ENCODE measurements around the gene SH2D2A. TPM values are rescaled to one million over a fixed set of nuclear protein-coding genes. Genes with fewer than 3 reads are reported as not detected.
"Not testable (repeated sequence)": the region's sequence is repeated elsewhere in the genome, so short reads cannot be mapped to it uniquely, and the experiment has no call there.

The SH2D2A gene
- total RNA-seq, 1 experiment from 2014 or later: 4.9 TPM

- H3K27me3 Mint-ChIP-seq (ENCODE audit: low read depth): no peaks in the 10 kb centered on the region
- no peak overlapping the region for H3K27ac Mint-ChIP-seq
- H3K4me1 Mint-ChIP-seq: peaks cover 4% of the 10 kb centered on the region; the same call in 1 of the 2 replicates
- no peak overlapping the region for H3K4me3 Mint-ChIP-seq
- CTCF ChIA-PET: interaction anchor here (1.2 kb wide), 1 partner anchor 9 kb away, joined by 3 read pairs; the partner anchor contains the start of gene HDGF
- no peak for TF ChIP-seq MYBL2 (CRISPR knock-in tag; IDR thresholded peaks at IDR 0.05)
- no peak for TF ChIP-seq MLX (CRISPR knock-in tag; IDR thresholded peaks at IDR 0.05)
- TF ChIP-seq ZNF121 (CRISPR knock-in tag; IDR thresholded peaks at IDR 0.05): no peak
- TF ChIP-seq, protein P1, sequence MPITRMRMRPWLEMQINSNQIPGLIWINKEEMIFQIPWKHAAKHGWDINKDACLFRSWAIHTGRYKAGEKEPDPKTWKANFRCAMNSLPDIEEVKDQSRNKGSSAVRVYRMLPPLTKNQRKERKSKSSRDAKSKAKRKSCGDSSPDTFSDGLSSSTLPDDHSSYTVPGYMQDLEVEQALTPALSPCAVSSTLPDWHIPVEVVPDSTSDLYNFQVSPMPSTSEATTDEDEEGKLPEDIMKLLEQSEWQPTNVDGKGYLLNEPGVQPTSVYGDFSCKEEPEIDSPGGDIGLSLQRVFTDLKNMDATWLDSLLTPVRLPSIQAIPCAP (CRISPR knock-in tag; IDR thresholded peaks at IDR 0.05): no peak
- TF ChIP-seq AR (CRISPR knock-in tag; IDR thresholded peaks at IDR 0.05): no peak
- TF ChIP-seq ZNF423 (CRISPR knock-in tag; IDR thresholded peaks at IDR 0.05): no peak
- TF ChIP-seq, protein P2, sequence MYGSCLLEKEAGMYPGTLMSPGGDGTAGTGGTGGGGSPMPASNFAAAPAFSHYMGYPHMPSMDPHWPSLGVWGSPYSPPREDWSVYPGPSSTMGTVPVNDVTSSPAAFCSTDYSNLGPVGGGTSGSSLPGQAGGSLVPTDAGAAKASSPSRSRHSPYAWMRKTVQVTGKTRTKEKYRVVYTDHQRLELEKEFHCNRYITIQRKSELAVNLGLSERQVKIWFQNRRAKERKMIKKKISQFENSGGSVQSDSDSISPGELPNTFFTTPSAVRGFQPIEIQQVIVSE (CRISPR knock-in tag; IDR thresholded peaks at IDR 0.05; ENCODE audit: borderline replicate concordance): no peak
- no peak for TF ChIP-seq TCF7 (CRISPR knock-in tag; IDR thresholded peaks at IDR 0.05; ENCODE audit: low read depth)
- TF ChIP-seq CREB1 (CRISPR knock-in tag; IDR thresholded peaks at IDR 0.05): no peak
- no peak for TF ChIP-seq CBFB (CRISPR knock-in tag; IDR thresholded peaks at IDR 0.05; ENCODE audit: low read depth)
- TF ChIP-seq, protein P3, sequence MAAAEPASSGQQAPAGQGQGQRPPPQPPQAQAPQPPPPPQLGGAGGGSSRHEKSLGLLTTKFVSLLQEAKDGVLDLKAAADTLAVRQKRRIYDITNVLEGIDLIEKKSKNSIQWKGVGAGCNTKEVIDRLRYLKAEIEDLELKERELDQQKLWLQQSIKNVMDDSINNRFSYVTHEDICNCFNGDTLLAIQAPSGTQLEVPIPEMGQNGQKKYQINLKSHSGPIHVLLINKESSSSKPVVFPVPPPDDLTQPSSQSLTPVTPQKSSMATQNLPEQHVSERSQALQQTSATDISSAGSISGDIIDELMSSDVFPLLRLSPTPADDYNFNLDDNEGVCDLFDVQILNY (CRISPR knock-in tag; IDR thresholded peaks at IDR 0.05): no peak
- TF ChIP-seq, protein P4, sequence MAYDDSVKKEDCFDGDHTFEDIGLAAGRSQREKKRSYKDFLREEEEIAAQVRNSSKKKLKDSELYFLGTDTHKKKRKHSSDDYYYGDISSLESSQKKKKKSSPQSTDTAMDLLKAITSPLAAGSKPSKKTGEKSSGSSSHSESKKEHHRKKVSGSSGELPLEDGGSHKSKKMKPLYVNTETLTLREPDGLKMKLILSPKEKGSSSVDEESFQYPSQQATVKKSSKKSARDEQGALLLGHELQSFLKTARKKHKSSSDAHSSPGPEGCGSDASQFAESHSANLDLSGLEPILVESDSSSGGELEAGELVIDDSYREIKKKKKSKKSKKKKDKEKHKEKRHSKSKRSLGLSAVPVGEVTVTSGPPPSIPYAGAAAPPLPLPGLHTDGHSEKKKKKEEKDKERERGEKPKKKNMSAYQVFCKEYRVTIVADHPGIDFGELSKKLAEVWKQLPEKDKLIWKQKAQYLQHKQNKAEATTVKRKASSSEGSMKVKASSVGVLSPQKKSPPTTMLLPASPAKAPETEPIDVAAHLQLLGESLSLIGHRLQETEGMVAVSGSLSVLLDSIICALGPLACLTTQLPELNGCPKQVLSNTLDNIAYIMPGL (CRISPR knock-in tag; IDR thresholded peaks at IDR 0.05): no peak
- TF ChIP-seq NR2C2 (CRISPR knock-in tag; IDR thresholded peaks at IDR 0.05): no peak
- no peak for TF ChIP-seq MXD4 (CRISPR knock-in tag; IDR thresholded peaks at IDR 0.05; ENCODE audit: borderline replicate concordance)
- TF ChIP-seq JUN (CRISPR knock-in tag; IDR thresholded peaks at IDR 0.05): no peak
- TF ChIP-seq ZNF219 (CRISPR knock-in tag; IDR thresholded peaks at IDR 0.05; ENCODE audit: borderline replicate concordance): no peak
- no peak for TF ChIP-seq ZNF416 (CRISPR knock-in tag; IDR thresholded peaks at IDR 0.05)
- no peak for TF ChIP-seq SMAD3 (CRISPR knock-in tag; IDR thresholded peaks at IDR 0.05; ENCODE audit: borderline replicate concordance)
- no peaks in the 10 kb centered on the region for H3K36me3 Mint-ChIP-seq
- no peak for DNase-seq (ENCODE audit: low spot score)
- POLR2A ChIA-PET: interaction anchor here (0.5 to 1.2 kb wide), 3 partner anchors 9 to 342 kb away, joined by 3 to 4 read pairs (median 3); partner anchors contain the start of gene HDGF
- ATAC-seq: peak; percentile 44
- H3K9me3 Mint-ChIP-seq: no peaks in the 10 kb centered on the region
Measured at GRCh38 chr1:156760092-156760795, 56.4 kb downstream of the SH2D2A start.

DNA sequence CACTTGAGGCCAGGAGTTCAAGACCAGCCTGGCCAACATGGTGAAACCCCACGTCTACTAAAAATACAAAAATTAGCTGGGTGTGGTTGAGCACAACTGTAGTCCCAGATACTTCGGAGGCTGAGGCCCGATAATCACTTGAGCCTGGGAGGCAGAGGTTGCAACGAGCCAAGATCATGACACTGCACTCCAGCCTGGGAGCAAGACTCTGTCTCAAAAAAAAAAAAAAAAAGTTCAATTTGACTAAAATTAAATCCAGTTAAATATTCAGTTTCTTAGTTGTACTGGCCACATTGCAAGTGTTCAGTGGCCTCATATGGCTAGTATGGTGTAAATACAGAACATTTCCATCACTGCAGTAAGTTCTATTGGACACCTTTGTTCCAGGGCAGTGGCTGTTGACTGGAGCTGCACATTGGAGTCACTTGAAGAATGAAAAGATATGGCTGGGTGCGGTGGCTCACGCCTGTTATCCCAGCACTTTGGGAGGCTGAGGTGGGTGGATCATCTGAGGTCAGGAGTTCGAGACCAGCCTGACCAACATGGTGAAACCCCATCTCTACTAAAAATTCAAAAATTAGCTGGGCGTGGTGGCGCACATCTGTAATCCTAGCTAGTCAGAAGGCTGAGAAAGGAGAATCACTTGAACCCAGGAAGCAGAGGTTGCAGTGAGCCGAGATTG is 58.9 kb downstream of the SH2D2A start:
- H3K27ac Mint-ChIP-seq; ATAC-seq; H3K4me3 Mint-ChIP-seq; H3K27me3 Mint-ChIP-seq (ENCODE audit: low read depth); H3K36me3 Mint-ChIP-seq; POLR2A ChIA-PET; H3K9me3 Mint-ChIP-seq; DNase-seq (ENCODE audit: low spot score): not testable (repeated sequence)
- CTCF ChIA-PET: interaction anchor here (2.2 kb wide), 1 partner anchor 68 kb away, joined by 5 read pairs; no protein-coding TSS in a partner anchor
- peaks cover 12% of the 10 kb centered on the region for H3K4me1 Mint-ChIP-seq

Data from WTC11 (cell line).